ENCODE results near the gene SEC22C.
"Not testable (repeated sequence)": the region's sequence is repeated elsewhere in the genome, so short reads cannot be mapped to it uniquely, and the experiment has no call there.

The SEC22C gene

GRCh38 chr3:42578054-42578453 lies 3.7 kb downstream of the SEC22C start:
- no peak for DNase-seq

GRCh38 chr3:42575137-42575741 lies 6.5 kb downstream of the SEC22C start:
- no peak for DNase-seq

GRCh38 chr3:42572278-42572677 lies 9.5 kb downstream of the SEC22C start:
- DNase-seq: peak; percentile 36 to 52

GRCh38 chr3:42569593-42570142 lies 12.1 kb downstream of the SEC22C start:
- DNase-seq: no peak

- DNase-seq: no peak
These were observed 19.5 kb downstream of the SEC22C start for GRCh38 chr3:42562047-42562907.

- peak; percentile 59 to 76 for DNase-seq
These were observed 23.9 kb downstream of the SEC22C start for GRCh38 chr3:42557854-42558253.

GRCh38 chr3:42556817-42557216 lies 24.9 kb downstream of the SEC22C start:
- not testable (repeated sequence) for DNase-seq

GRCh38 chr3:42556089-42556632 lies 25.6 kb downstream of the SEC22C start:
- DNase-seq: no peak

GRCh38 chr3:42552830-42553229 lies 28.9 kb downstream of the SEC22C start:
- DNase-seq: no peak

GRCh38 chr3:42550250-42550649 lies 31.5 kb downstream of the SEC22C start:
- DNase-seq: no peak

- no peak for DNase-seq
These were observed 32.6 kb downstream of the SEC22C start for GRCh38 chr3:42549131-42549530.

- DNase-seq: peak; percentile 48 to 57
These were observed 34.3 kb downstream of the SEC22C start for GRCh38 chr3:42547401-42547945.

GRCh38 chr3:42546691-42547213 lies 35.0 kb downstream of the SEC22C start:
- no peak for DNase-seq

- DNase-seq: no peak
These were observed 36.4 kb downstream of the SEC22C start for GRCh38 chr3:42545284-42545900.

GRCh38 chr3:42544492-42545283 lies 37.1 kb downstream of the SEC22C start:
- DNase-seq: no peak

- no peak for DNase-seq
These were observed 40.7 kb downstream of the SEC22C start for GRCh38 chr3:42541079-42541478.

- DNase-seq: peak in 1 of 2 experiments; percentile 5
These were observed 41.7 kb downstream of the SEC22C start for GRCh38 chr3:42539871-42540714.

GRCh38 chr3:42537350-42537749 lies 44.4 kb downstream of the SEC22C start:
- no peak for DNase-seq

GRCh38 chr3:42535981-42536784 lies 45.6 kb downstream of the SEC22C start:
- peak; percentile 58 to 82 for DNase-seq
